GM18520 (cell line): Measurements from ENCODE around the gene ALDH1A3.

Experiments used
- ATAC-seq: cut with Tn5 transposase; IDR thresholded peaks from one replicate; pipeline ENCODE4 v1.9.1; 2021; ENCODE audit not compliant: unreplicated experiment

Gene ALDH1A3

GRCh38 chr15:100880897-100881242, 1.2 kb downstream of the ALDH1A3 start:
- ATAC-seq, result no peak

GRCh38 chr15:100881573-100882336, 2.1 kb downstream of the ALDH1A3 start:
- ATAC-seq, result no peak

- no peak for ATAC-seq
Measured at GRCh38 chr15:100885116-100885515, 5.5 kb downstream of the ALDH1A3 start.

DNA sequence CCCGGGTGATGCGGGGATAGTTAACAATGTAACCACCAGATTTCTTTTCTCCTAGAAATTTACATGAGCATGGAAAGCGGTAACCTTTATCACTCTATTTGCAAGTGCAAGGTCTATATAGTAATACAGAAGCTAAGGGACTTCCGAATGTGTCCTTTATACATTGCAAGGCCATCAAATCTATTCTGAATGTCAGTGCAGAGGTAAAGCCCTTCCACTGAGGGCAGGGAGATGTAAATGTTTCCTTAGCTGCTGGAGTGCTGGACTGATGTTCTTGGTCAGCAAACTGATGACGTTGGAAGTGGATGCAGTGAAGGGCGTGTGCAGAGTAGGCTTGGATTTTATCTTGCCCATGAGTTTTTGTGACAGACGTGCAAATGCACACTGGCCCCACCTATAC, 6.2 kb downstream of the ALDH1A3 start:
- ATAC-seq, result no peak

DNA sequence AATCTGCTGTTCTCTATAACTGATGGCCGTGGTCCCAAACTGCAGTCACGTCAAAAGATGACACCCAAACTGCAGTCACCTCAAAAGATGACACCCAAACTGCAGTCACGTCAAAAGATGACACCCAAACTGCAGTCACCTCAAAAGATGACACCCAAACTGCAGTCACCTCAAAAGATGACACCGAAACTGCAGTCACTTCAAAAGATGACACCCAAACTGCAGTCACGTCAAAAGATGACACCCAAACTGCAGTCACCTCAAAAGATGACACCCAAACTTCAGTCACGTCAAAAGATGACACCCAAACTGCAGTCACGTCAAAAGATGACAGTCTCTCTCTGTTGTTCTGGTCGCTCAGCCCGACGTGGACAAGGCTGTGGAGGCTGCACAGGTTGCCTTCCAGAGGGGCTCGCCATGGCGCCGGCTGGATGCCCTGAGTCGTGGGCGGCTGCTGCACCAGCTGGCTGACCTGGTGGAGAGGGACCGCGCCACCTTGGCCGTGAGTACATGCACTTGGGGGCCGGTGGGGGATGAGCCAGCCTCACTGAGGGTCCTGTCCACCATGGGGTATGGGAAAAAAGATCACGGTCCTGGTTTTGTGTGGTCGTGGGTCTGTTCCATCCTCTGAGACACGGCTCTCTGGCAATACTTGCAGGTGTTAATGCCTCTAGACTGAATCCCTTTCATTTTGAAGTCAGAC, 7.7 kb downstream of the ALDH1A3 start:
- ATAC-seq, result no peak

GRCh38 chr15:100889385-100890050, 9.9 kb downstream of the ALDH1A3 start:
- ATAC-seq, result no peak

DNA sequence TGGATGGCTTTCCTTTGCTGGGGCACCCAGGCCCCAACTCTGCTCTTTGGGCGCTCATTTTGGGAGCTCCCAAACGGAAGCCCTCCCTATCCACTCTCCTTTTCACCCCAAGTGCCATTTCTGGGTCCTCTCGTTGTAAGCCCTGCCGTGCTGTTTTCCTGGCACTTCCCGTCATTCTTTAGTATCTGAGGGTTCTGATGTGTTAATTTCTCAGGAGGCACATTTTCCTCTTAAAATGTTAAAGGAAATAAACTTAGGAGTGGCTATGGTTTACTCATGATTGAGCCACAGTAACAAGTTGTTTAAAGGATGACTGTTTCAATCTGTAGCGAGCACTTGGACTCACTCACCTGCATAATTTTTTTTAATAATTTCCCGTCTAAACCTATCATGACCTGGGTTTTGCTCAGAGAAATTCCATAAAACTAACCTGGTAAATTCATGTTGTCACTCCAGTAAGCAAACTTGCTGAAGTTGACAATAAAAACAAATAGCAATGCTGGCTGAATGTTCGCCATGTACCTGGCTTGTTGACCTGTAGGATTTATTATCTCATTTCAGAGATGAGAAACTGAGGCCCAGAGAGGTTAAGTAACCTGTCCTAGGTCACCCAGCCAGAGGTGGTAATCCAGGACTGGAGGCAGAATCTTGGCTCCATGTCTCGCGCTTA, 10.6 kb downstream of the ALDH1A3 start:
- ATAC-seq, result no peak

- no peak for ATAC-seq
Measured at GRCh38 chr15:100890850-100891249, 11.2 kb downstream of the ALDH1A3 start.

DNA sequence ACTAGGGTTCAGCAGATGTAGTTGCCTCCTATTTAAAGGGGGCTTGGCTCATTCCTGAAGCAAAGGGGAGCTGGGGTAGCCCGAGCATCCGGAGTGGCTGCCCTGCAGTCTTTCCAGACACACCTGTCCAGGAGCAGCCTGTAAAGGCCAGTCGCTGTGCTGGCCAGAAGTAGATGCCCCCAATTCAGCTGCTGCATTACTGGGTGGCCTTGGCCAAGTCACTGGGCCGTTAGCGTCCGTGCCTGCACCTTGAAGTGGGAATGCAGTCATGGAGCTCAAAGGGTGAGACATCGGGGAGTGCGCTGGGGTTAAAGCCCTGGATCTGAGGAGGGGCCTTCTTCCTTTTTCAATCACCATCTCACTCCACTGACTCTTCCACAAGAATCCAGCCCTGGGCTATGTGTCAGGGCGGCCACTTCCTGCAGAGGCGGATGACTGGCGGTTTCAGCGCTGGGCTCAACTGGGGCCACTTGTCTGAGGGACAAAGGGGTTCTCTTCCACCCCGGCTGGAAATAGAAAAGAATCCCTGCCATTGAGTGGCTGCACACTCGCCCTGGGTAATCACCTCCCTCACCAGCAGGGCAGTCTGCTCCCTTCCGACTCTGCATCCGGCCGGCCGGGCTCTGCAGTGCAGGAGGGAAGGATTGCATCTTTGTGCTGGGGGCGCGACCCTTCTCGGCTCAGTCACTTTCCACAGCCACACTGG, 11.8 kb downstream of the ALDH1A3 start:
- ATAC-seq, result no peak

- ATAC-seq, result no peak
Measured at GRCh38 chr15:100892013-100892355, 12.4 kb downstream of the ALDH1A3 start.

DNA sequence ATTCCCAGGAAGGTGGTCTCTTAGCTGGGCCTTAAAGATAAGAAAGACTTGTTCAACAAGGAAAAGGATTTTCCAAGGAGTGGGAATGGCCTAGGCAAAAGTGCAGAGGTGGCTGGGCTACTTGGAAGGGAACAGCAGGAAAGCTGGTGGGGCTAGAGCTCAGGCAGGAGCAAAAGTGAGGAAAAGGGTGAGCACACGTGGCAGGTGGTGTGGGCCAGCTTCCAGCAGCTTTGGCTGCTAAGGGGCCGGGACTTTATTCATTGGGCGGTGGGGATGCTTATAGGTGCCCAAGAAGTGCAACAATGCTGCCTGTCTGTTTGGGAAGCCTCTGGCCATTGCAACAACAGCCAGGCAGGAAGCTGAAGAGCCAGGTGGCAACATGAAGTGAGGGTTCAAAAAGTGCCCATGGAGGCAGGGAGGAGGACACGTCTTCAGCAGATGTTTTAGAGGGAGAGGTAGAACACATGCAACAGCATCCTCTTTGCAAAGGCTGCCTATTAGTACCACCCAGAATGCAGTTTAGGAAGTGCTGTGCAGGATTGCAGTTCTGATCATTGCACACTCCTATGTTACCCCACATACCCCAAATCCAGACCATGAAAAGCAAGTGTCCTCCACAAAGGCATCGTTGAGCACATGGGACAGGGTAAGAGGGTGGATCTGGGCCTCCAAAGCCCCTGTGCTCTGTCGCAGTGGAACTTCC, 13.8 kb downstream of the ALDH1A3 start:
- ATAC-seq, result no peak

DNA sequence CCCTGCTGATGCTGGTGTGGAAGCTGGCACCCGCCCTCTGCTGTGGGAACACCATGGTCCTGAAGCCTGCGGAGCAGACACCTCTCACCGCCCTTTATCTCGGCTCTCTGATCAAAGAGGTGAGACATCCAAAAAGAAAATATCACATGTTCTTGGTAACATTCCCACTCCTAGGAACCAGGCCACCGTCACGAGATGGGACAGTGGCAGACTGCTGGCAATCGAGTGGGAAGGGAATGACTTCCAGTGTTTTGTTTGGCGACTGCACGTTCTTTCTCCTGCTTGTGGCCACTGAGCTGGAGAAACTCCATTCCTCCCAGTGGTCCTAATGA, 14.3 kb downstream of the ALDH1A3 start:
- ATAC-seq, result no peak

DNA sequence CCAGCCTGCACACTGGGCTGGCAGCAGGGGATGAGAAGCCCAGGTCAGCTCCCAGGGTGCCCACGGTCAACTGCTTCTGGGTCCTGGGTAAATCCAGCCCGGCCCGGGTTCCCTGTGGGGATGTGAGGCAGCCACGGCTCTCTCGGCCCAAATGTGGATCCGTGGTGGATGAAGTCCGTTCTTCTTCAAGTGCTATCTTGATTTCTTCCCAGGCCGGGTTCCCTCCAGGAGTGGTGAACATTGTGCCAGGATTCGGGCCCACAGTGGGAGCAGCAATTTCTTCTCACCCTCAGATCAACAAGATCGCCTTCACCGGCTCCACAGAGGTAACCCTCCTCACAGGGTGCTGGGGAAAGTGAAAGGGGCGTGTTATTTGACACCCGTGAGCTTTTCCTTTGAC, 16.1 kb downstream of the ALDH1A3 start:
- no peak for ATAC-seq

DNA sequence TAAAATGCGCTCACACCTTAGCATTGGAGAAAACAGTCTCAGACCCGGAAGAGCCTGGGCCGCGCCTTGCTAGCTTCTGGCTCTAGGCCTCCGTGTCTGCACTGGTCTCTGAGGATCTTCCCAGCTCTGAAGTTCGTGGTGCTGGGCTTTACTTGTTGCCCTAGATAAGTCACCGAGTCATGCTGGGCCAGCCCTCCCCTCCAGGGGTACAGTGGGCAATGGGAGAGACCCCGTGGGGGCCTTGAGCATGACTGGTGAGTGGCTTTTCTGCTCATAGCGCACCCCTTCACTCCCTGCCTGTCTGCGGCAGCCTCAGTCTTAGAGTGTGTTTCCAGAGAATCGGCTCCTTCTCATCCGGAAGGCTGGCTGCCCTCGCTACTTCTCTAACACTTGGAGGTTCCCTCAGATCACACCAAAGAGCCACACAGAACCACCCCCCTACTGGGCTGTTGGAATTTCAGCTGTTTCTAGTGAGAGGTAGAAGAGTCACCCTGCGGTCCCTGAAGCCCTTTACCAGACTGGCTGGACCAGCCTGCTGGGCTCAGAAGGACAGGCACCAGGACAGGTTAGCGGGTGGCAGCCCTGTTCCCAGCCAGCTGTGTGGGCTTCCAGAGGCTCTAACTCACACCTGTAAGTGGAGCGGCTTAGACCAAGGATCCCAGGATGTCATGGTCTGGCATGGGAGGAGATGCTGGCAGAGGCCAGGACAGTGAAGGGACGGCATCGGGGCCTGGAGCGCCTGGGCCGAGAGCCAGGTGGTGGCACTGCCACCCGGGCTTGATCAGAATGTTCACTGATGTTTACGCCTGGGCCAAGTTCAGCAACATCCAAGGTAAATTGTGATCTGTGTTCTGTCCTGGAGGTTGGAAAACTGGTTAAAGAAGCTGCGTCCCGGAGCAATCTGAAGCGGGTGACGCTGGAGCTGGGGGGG, 17.9 kb downstream of the ALDH1A3 start:
- no peak for ATAC-seq

- no peak for ATAC-seq
Measured at GRCh38 chr15:100898152-100898490, 18.5 kb downstream of the ALDH1A3 start.

- no peak for ATAC-seq
Measured at GRCh38 chr15:100898661-100899462, 19.2 kb downstream of the ALDH1A3 start.

- ATAC-seq, result no peak
Measured at GRCh38 chr15:100899601-100900000, 20.0 kb downstream of the ALDH1A3 start.

DNA sequence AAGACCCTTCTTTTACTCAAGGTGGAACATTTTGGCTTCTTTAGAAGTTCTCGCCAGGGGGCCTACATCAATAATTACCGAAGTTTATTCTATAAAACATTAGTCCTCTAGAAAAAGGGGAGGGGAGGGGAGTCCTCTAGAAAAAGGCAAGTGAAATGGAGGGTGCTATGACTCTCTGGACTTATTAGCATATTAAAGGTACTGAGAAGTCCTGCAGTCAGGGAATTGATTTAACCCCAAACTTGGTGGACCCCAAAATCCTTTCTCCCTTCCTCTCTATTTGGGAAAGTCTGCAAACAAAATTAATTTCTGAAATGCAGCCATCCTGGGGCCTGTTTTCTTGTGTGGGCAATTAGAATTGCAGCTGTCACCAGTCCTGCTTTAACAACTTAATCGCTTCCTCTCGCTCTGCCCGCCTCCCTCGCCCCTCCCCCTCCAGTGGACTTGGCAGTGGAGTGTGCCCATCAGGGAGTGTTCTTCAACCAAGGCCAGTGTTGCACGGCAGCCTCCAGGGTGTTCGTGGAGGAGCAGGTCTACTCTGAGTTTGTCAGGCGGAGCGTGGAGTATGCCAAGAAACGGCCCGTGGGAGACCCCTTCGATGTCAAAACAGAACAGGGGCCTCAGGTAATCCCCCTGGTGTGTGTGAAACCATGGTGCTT, 20.6 kb downstream of the ALDH1A3 start:
- no peak for ATAC-seq
